Measurements from ENCODE around the gene EP300.
A peak's percentile ranks its signal among the peaks of the same experiment; 100 is the strongest.

EP300 gene

GRCh38 chr22:41193829-41194228 is 101.4 kb downstream of the EP300 start:
- H3K4me3 ChIP-seq (ENCODE audit: control insufficient read depth, low read depth, low read length) = no peak overlapping the region
- DNase-seq (ENCODE audit: low read depth) = no peak
- TF ChIP-seq CTCF (conservative IDR thresholded peaks at IDR 0.05; ENCODE audit: control insufficient read depth, insufficient read depth, low read depth, low read length) = no peak

- TF ChIP-seq CTCF (conservative IDR thresholded peaks at IDR 0.05; ENCODE audit: control insufficient read depth, insufficient read depth, low read depth, low read length) = no peak
- H3K4me3 ChIP-seq (ENCODE audit: control insufficient read depth, low read depth, low read length) = peak overlapping the region; percentile 72
- DNase-seq (ENCODE audit: low read depth) = peak; percentile 27
Measured at GRCh38 chr22:41197038-41197972, 104.9 kb downstream of the EP300 start.

DNA sequence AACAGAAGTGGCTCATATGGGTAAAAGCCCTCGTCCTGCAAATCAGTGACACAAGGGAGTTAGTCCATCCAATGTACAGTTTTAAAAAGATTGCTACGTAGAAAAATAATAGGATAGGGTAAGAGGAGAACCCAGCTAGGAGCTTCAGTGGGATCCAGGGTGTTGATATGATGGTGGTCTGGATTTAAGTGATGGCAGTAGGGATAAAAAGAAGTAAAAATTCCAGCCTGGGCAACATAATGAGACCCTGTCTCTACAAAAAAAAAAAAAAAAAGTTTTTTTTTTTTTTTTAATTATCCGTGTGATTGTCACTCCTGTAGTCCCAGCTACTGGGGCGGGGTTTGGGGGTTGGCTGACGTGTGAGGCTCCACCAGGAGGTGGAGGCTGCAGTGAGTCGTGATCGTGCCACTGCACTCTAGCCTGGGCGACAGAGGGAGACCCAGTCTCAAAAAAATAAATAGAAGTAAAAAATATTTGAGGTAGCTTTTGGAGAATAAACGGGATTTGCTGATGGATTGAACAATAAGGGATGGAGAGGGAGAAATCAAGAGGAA is 105.7 kb downstream of the EP300 start:
- H3K4me3 ChIP-seq (ENCODE audit: control insufficient read depth, low read depth, low read length) = peak overlapping the region; percentile 72
- no peak for DNase-seq (ENCODE audit: low read depth)

DNA sequence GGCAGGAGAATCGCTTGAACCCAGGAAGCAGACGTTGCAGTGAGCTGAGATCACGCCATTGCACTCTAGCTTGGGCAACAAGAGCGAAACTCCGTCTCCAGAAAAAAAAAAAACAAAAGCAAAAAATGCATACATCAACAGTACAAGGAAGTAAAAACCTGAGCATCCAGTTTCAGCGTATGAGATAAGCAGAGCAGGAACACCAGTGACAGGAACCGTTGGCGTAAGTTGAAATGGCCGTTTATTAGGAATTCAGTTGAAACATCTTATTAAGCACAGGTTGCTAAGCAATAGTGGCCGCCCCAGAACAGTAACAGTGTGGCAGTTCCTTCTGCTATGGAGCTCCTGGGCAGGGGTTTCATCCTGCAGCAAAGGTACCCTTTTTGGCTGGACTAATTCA is 108.7 kb downstream of the EP300 start:
- no peak overlapping the region for H3K4me3 ChIP-seq (ENCODE audit: control insufficient read depth, low read depth, low read length)
- TF ChIP-seq CTCF (conservative IDR thresholded peaks at IDR 0.05; ENCODE audit: control insufficient read depth, insufficient read depth, low read depth, low read length) = no peak
- DNase-seq (ENCODE audit: low read depth) = no peak

More for the DNA sequence above, 105.7 kb downstream of the EP300 start:
- TF ChIP-seq CTCF (conservative IDR thresholded peaks at IDR 0.05; ENCODE audit: control insufficient read depth, insufficient read depth, low read depth, low read length) = no peak

GRCh38 chr22:41203118-41203517 is 110.7 kb downstream of the EP300 start:
- no peak for DNase-seq (ENCODE audit: low read depth)
- H3K4me3 ChIP-seq (ENCODE audit: control insufficient read depth, low read depth, low read length) = no peak overlapping the region
- TF ChIP-seq CTCF (conservative IDR thresholded peaks at IDR 0.05; ENCODE audit: control insufficient read depth, insufficient read depth, low read depth, low read length) = no peak

GRCh38 chr22:41204066-41204465 is 111.7 kb downstream of the EP300 start:
- DNase-seq (ENCODE audit: low read depth) = no peak
- H3K4me3 ChIP-seq (ENCODE audit: control insufficient read depth, low read depth, low read length) = no peak overlapping the region
- no peak for TF ChIP-seq CTCF (conservative IDR thresholded peaks at IDR 0.05; ENCODE audit: control insufficient read depth, insufficient read depth, low read depth, low read length)

Measured in fibroblast of mammary gland (primary cell).